SK-N-MC (cell line): ENCODE measurements around the gene SLC29A1.

ENCODE experiments used
- EZH2 ChIP-seq: fragments of 200-600 bp; sonication (generic); IDR thresholded peaks from one replicate; pipeline ENCODE4 v1.6.1; 2017; ENCODE audit warnings: antibody characterized with exemption
- FOXP2 ChIP-seq: optimal IDR thresholded peaks from 2 replicates; pipeline ENCODE3; 2011; ENCODE audit warnings: mild to moderate bottlenecking, moderate library complexity; ENCODE audit not compliant: insufficient read depth; ENCODE audit errors: extremely low read length, control extremely low read depth
- POLR2AphosphoS5 ChIP-seq: IDR thresholded peaks from 2 replicates; pipeline ENCODE4 v1.6.1; 2012; ENCODE audit warnings: mild to moderate bottlenecking, low read depth, low read length, borderline replicate concordance

- no peak for TF ChIP-seq EZH2
- no peak for TF ChIP-seq POLR2AphosphoS5
- TF ChIP-seq FOXP2 = no peak
Measured at GRCh38 chr6:44235269-44235668, 11.9 kb downstream of the SLC29A1 start.
